WTC11 (cell line): Measurements from ENCODE around the gene NFATC2. TPM values are rescaled to one million over a fixed set of nuclear protein-coding genes. Genes with fewer than 3 reads are reported as not detected.

Source experiments
- ATAC-seq: fragments of 200-7000 bp; cut with Tn5 transposase; 2 replicates; pipeline ENCODE4 v1.10.0; 2021; ENCODE audit warnings: mild to moderate bottlenecking, moderate library complexity
- CTCF ChIA-PET: fragments of 300-600 bp; sonication (Branson Sonifier 250); formaldehyde crosslinking; loops from one replicate; lab custom pipeline; 2021; ENCODE audit warnings: antibody characterized with exemption; lab: Charles Lee
- POLR2A ChIA-PET: fragments of 350-600 bp; sonication (Branson Sonifier 250); formaldehyde crosslinking; loops from one replicate; lab custom pipeline; 2021; ENCODE audit warnings: antibody characterized with exemption; lab: Charles Lee
- DNase-seq: peaks from one replicate; pipeline ENCODE4 v3.0.0; 2021; ENCODE audit warnings: low spot score
- H3K27ac Mint-ChIP-seq: 2 replicates; pipeline ENCODE4 v1.8.0; 2021; ENCODE audit warnings: mixed read lengths
- H3K27me3 Mint-ChIP-seq: 2 replicates; pipeline ENCODE4 v1.8.0; 2021; ENCODE audit warnings: low read depth, mild to moderate bottlenecking, moderate library complexity, mixed read lengths
- H3K36me3 Mint-ChIP-seq: 2 replicates; pipeline ENCODE4 v1.8.0; 2021; ENCODE audit warnings: mixed read lengths
- H3K4me1 Mint-ChIP-seq: 2 replicates; pipeline ENCODE4 v1.8.0; 2022; ENCODE audit warnings: mixed read lengths
- H3K4me3 Mint-ChIP-seq: 2 replicates; pipeline ENCODE4 v1.8.0; 2021; ENCODE audit warnings: mild to moderate bottlenecking, moderate library complexity, mixed read lengths
- H3K9me3 Mint-ChIP-seq: 2 replicates; pipeline ENCODE4 v1.8.0; 2021; ENCODE audit warnings: mixed read lengths
- CBFB ChIP-seq: sonication (generic); formaldehyde crosslinking; IDR thresholded peaks from 2 replicates; pipeline ENCODE4 v1.8.1; 2022; ENCODE audit warnings: mild to moderate bottlenecking, low read depth, missing genetic modification reagents
- NFE2L1 ChIP-seq: sonication (generic); formaldehyde crosslinking; IDR thresholded peaks from 2 replicates; pipeline ENCODE4 v1.8.1; 2023; ENCODE audit warnings: missing genetic modification reagents
- OVOL2 ChIP-seq: fragments of 250-450 bp; sonication (Bioruptor Pico); IDR thresholded peaks from 2 replicates; pipeline ENCODE4 v1.9.0; 2021; ENCODE audit warnings: mild to moderate bottlenecking, borderline replicate concordance
- PRRX2 ChIP-seq: fragments of 250-450 bp; sonication (Bioruptor Pico); IDR thresholded peaks from 2 replicates; pipeline ENCODE4 v1.8.0; 2021; ENCODE audit warnings: mild to moderate bottlenecking
- TEAD4 ChIP-seq: sonication (generic); formaldehyde crosslinking; IDR thresholded peaks from 2 replicates; pipeline ENCODE4 v1.8.0; 2022; ENCODE audit warnings: mild to moderate bottlenecking, missing genetic modification reagents
- ZBTB21 ChIP-seq: sonication (generic); formaldehyde crosslinking; IDR thresholded peaks from 2 replicates; pipeline ENCODE4 v1.8.1; 2023; ENCODE audit warnings: mild to moderate bottlenecking, missing genetic modification reagents, borderline replicate concordance
- ZNF263 ChIP-seq: sonication (generic); formaldehyde crosslinking; IDR thresholded peaks from 2 replicates; pipeline ENCODE4 v1.8.1; 2022; ENCODE audit warnings: low read depth, mild to moderate bottlenecking, moderate library complexity, missing genetic modification reagents
- total RNA-seq: library from RNA; stranded (reverse); gene quantifications from 3 replicates; pipeline ENCODE4 v1.2.3, GENCODE V29; 2021
- TF ChIP-seq, protein P1 (sequence below): fragments of 250-450 bp; sonication (Bioruptor Pico); conservative IDR thresholded peaks from 2 replicates; pipeline ENCODE4 v1.9.0; 2021; ENCODE audit warnings: mild to moderate bottlenecking
- TF ChIP-seq, protein P2 (sequence below): sonication (generic); formaldehyde crosslinking; IDR thresholded peaks from 2 replicates; pipeline ENCODE4 v1.8.0; 2022; ENCODE audit warnings: mild to moderate bottlenecking, missing genetic modification reagents
- TF ChIP-seq, protein P3 (sequence below): sonication (generic); formaldehyde crosslinking; IDR thresholded peaks from 2 replicates; pipeline ENCODE4 v1.8.1; 2022; ENCODE audit warnings: low read depth, missing genetic modification reagents, borderline replicate concordance
- TF ChIP-seq, protein P4 (sequence below): sonication (generic); formaldehyde crosslinking; IDR thresholded peaks from 2 replicates; pipeline ENCODE4 v1.8.1; 2022; ENCODE audit warnings: mild to moderate bottlenecking, missing genetic modification reagents, moderate library complexity, borderline replicate concordance
- TF ChIP-seq, protein P5 (sequence below): fragments of 250-450 bp; sonication (Bioruptor Pico); IDR thresholded peaks from 2 replicates; pipeline ENCODE4 v1.9.0; 2021; ENCODE audit warnings: mild to moderate bottlenecking, borderline replicate concordance

NFATC2 gene
- total RNA-seq, 1 experiment from 2014 or later = 1.7 TPM

DNA sequence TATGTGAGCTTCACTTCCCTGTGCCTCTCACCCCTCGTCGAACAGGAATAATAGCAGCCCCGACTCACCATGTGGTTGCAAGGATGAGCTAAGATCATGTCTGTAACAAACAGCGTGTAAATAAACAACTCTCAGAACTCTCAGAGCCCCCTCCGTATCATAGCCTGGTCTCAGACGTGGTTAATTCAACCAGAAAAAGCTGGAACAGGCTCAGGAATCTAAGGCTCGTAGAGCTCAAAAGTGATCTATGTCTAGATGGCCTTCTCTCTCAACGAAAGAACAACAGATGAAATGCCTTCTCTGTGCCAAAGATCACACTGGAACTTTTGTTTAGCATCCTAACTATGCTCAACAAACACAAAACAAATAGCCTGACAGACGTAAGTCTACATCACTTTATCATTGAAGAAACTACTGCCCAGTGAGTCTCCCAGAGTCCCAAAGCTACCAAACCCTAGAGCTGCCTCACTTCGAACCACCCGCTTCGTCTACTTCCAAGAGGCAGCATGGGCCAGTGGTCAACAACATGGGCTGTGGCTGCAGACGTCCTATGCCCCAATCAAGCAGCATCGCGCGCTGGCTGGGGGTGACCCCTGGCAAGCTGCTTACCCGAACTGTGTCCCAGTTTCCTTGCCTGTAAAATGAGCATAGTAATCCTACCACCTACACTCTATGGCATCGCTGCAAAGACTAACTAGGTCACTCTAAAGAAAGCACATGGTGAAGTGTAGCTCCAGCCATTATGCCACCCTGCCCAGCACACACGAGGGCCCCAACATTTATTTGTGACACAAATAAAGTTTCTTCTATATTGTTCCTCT is 35.1 kb downstream of the NFATC2 start (continued):
- no peak for TF ChIP-seq CBFB (CRISPR knock-in tag)

DNA sequence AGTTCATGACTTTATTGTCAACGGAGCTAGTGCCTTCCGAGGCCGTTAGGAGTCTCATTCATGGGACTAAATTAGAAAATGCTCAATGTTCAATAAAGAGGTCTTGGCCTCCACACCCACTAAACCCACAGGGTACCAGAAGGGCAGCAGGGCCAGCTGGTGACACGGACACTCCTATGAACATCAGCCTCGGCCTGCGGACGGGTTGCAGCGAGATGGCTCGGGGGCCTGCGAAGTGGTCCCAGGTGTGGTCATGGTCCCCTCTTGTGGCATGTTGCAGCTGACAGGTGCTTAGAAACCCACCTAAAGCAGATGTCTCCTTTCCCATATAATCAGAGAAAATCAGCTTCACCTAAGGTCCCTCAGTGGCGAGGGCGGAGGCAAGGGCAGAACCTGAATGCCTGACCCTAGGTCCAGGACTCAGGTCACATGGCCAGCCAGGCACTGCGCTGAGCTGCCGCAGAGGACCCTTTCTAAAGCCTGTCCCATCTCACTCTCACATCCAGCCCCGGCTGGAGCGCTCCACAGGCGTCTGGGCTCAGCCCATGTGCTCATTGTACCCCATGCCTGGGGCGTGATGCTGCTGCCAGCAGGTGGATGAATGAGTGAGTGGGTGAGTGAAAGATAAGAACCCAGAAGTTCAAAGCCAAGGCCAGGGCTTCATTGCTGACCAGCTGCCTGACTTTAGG is 35.8 kb downstream of the NFATC2 start:
- DNase-seq = no peak
- no peaks in the 10 kb centered on the region for H3K27me3 Mint-ChIP-seq
- no peak overlapping the region for H3K27ac Mint-ChIP-seq
- H3K36me3 Mint-ChIP-seq = no peaks in the 10 kb centered on the region
- ChIA-PET CTCF (interaction anchor here (0.9 to 1.5 kb wide), 3 partner anchors 88 to 519 kb away, joined by 3 read pairs; no protein-coding TSS in a partner anchor), POLR2A (no interaction called here)
- TF ChIP-seq NFE2L1 (CRISPR knock-in tag) (no peak), TEAD4 (CRISPR knock-in tag) (no peak), OVOL2 (CRISPR knock-in tag) (no peak), PRRX2 (CRISPR knock-in tag) (no peak), ZNF263 (no peak), ZBTB21 (CRISPR knock-in tag) (no peak)
- TF ChIP-seq, protein P1, sequence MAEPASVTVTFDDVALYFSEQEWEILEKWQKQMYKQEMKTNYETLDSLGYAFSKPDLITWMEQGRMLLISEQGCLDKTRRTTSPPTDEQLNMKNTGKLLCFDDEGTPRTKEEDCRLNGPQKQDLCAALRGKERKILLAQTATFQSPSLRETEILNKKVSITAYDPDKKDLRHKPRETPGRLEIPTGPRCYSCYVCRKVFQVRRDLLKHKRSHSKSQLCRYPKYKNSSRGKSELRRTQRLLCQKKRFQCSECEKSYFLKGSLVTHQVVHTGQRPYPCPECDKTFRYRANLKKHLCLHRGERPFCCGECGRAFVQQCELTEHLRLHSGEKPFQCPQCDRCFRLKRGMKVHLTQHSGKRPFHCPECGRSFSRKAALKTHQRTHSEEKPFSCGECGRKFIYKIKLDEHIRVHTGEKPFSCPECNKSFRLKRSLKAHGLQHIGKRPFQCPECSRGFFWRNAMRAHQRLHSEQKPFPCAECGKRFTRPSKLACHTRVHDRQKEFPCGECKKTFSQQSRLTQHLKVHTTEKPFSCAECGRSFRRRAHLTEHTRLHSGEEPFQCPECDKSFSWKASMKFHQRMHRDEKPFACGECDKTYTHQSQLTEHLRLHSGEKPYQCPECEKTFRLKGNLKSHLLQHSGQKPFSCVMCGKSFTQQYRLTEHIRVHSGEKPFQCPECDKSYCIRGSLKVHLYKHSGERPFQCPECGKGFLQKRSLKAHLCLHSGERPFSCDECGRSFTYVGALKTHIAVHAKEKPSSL (CRISPR knock-in tag) = no peak
- TF ChIP-seq, protein P2, sequence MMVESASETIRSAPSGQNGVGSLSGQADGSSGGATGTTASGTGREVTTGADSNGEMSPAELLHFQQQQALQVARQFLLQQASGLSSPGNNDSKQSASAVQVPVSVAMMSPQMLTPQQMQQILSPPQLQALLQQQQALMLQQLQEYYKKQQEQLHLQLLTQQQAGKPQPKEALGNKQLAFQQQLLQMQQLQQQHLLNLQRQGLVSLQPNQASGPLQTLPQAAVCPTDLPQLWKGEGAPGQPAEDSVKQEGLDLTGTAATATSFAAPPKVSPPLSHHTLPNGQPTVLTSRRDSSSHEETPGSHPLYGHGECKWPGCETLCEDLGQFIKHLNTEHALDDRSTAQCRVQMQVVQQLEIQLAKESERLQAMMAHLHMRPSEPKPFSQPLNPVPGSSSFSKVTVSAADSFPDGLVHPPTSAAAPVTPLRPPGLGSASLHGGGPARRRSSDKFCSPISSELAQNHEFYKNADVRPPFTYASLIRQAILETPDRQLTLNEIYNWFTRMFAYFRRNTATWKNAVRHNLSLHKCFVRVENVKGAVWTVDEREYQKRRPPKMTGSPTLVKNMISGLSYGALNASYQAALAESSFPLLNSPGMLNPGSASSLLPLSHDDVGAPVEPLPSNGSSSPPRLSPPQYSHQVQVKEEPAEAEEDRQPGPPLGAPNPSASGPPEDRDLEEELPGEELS (CRISPR knock-in tag) = no peak
- TF ChIP-seq, protein P3, sequence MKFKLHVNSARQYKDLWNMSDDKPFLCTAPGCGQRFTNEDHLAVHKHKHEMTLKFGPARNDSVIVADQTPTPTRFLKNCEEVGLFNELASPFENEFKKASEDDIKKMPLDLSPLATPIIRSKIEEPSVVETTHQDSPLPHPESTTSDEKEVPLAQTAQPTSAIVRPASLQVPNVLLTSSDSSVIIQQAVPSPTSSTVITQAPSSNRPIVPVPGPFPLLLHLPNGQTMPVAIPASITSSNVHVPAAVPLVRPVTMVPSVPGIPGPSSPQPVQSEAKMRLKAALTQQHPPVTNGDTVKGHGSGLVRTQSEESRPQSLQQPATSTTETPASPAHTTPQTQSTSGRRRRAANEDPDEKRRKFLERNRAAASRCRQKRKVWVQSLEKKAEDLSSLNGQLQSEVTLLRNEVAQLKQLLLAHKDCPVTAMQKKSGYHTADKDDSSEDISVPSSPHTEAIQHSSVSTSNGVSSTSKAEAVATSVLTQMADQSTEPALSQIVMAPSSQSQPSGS = no peak
- TF ChIP-seq, protein P4, sequence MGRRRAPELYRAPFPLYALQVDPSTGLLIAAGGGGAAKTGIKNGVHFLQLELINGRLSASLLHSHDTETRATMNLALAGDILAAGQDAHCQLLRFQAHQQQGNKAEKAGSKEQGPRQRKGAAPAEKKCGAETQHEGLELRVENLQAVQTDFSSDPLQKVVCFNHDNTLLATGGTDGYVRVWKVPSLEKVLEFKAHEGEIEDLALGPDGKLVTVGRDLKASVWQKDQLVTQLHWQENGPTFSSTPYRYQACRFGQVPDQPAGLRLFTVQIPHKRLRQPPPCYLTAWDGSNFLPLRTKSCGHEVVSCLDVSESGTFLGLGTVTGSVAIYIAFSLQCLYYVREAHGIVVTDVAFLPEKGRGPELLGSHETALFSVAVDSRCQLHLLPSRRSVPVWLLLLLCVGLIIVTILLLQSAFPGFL = no peak
- TF ChIP-seq, protein P5, sequence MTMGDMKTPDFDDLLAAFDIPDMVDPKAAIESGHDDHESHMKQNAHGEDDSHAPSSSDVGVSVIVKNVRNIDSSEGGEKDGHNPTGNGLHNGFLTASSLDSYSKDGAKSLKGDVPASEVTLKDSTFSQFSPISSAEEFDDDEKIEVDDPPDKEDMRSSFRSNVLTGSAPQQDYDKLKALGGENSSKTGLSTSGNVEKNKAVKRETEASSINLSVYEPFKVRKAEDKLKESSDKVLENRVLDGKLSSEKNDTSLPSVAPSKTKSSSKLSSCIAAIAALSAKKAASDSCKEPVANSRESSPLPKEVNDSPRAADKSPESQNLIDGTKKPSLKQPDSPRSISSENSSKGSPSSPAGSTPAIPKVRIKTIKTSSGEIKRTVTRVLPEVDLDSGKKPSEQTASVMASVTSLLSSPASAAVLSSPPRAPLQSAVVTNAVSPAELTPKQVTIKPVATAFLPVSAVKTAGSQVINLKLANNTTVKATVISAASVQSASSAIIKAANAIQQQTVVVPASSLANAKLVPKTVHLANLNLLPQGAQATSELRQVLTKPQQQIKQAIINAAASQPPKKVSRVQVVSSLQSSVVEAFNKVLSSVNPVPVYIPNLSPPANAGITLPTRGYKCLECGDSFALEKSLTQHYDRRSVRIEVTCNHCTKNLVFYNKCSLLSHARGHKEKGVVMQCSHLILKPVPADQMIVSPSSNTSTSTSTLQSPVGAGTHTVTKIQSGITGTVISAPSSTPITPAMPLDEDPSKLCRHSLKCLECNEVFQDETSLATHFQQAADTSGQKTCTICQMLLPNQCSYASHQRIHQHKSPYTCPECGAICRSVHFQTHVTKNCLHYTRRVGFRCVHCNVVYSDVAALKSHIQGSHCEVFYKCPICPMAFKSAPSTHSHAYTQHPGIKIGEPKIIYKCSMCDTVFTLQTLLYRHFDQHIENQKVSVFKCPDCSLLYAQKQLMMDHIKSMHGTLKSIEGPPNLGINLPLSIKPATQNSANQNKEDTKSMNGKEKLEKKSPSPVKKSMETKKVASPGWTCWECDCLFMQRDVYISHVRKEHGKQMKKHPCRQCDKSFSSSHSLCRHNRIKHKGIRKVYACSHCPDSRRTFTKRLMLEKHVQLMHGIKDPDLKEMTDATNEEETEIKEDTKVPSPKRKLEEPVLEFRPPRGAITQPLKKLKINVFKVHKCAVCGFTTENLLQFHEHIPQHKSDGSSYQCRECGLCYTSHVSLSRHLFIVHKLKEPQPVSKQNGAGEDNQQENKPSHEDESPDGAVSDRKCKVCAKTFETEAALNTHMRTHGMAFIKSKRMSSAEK (CRISPR knock-in tag) = no peak
- no peaks in the 10 kb centered on the region for H3K9me3 Mint-ChIP-seq
- no peak overlapping the region for H3K4me3 Mint-ChIP-seq
- H3K4me1 Mint-ChIP-seq = no peaks in the 10 kb centered on the region
- no peak for ATAC-seq
